Activated naive CD4-positive, alpha-beta T cell (primary cell): Measurements from ENCODE around the gene DGCR8.

Experiments
- DNase-seq, 4 experiments: peaks; one replicate each; lab custom pipeline; 2025; lab: John Stamatoyannopoulos, UW

Gene DGCR8

DNA sequence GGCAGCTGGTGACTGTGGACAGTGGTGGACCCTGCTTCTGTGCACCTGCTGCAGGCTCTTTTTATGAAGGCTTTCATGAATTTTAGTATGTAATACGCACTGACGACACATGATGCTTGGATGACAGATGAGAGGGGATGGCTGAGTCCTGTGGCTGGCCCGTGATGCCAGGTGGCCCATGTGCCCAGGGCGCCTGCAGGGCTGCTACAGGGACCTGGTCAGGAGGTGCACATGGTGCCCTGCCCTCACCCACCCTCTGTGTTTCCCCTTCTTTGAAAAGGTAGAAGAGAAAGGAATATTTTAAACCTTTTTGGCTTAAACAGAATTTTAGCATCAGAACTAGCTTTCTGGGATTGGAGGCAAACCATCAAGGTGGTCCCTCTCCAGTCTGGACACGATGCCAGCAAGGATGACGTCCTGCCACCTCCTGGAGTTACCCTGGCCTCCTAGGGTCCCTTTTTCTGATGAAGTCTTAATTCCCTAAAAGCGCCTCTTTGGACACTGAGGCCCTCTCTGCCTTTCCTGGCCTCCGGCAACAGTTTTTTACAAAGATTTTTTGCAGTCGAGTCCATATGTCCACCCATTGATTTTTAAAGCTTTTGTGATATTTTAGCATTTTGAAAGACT, 30.4 kb downstream of the DGCR8 start:
- no peak for DNase-seq

DNA sequence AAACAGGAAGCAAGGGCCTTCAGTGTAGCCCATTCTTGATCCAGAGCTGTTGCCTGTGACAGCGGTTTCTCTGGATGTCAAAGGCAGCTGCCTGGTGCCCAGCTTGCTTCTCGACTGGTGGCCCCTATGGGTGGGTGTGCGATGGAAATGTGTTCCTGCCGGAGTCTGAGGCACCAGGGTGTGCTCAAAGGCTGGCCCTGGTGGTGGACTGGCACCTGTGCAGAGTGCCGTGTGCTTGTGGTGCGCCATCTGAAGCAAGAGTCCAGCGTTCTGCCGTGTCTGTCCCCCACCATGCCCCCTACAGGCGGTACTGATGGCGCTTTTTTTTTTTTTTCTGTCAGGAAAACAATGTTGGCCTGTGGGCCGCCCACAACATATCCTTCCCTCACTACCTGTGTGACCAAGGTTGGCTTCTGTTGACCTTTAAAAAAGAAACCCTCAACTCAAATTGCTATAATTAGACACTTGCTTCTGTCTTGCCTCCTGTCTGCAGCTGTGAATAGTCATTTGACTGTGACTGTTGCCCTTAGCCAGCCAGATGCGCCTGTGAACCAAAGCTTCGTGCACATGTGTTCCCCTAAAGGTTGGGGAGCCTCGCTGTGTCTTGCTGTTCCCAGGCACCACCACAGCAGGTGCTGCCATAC, 31.1 kb downstream of the DGCR8 start:
- no peak for DNase-seq

DNA sequence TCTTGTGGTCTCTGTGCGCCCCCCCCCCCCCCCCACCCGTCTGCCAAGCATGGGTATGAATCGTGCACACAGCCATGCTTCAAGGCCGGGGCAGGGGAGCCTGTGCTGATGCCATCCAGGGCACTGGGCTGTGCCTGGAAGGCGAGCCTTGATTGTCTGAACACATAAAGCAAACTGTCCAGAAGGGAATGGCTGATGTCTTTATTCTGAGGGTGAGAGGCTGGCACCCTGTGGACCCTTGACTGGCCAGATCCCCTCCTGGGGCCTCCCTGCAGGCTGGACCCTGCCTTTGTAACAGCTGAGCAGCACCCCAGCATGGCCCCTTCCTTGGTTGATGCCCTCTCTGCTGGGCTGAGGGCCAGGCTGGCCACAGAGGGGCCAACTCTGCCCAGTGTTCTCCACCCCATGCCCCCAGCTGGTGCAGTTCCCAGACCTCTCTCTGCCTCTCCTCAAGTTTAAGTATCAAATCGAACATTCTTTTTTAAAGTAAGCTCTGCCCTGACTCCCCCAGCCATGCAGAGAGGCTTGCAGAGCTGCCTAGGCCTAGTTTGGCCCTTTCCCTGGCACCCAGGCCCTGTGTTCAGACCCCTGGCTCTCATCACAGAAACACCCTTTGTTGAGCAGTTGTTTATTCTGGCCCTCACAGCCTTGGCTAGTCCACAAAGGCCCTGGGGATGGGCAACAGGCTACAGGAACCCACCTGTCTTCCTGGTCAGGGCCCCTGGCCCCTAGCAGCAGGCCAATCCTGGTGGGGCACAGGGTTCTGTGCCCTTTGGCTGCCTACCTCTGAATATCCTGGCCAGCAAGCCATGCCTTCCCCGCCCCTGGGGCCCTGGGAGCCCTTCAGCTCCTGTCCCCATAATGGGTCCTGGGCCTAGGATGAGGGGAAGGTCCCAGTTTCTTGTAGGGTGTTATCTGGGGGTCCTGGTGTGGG, 31.9 kb downstream of the DGCR8 start:
- DNase-seq, result no peak

DNA sequence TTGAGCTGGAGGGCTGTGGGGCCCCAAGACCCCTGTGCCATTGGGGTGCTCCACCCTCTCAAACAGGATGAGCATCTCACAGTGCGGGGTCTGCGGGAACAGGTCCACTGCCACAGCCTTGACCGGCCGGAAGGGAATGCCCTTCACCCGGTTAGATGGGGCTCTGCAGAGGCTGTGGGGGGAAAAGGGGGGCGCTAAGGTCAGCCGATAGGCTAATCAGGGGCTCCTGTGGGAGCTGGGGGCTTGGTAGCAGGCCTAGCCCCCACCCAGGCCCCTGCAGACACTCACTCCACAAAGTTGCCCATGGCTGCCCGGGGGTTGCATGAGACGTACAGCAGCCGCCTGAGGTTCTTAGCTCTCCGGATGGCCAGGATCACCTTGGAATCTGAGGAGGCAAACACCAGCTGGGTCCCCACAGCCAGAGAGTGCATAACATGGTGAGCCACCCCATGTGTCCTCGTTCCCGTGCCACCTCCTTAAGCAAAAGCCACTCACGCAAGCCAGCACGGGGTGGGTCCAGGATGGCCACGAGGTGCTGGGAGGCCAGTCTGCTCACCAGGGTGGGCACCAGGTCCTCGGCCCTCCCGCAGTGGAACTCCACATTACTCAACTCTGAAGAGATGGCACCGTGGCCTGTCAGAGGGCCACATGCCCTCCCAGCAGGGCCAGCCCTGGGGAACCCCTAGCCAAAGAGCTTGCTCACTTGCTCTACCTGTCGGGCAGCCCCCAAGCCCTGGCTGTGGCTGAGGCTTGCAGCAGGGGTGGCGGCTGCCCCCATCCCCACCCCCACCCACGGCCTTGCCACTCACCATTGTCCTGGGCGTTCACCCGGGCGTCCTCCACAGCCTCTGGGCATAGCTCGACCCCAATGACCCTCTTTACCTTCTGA, 32.8 kb downstream of the DGCR8 start:
- no peak for DNase-seq

DNA sequence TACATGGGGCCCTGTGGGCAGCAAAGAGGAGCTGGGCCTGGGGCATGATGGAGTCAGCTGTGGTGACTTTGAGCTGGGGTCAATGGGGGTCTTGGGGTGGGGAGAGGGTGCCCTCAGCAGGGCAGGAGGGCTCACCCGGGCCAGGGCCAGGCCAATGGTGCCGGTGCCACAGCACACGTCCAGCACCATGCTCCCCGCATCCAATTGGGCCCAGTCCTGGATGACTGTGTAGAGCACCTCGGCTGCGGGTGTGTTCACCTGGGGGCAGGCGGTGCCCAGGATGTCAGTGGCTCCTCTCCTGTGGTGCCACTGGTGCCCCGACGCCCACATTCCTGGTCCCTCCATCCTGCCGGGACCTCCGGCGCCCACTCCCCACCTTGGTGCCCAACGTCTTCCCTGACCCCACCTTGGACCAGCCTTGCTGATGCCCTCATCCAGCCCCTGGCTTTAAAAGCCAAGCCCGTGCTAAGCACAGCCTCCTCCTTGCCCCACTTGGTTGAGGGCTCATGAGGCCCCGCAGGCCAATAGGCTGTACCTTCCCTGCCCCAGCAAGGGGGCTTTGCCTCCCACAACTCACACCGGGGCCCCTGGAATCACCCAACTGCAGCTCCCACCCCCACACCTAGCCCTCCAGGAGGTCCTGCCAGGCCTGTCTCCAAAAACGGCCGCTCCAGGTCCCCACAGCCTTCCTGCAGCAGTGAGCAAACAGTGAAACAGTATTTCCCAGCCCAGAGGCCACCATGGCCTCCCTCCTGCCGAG, 33.7 kb downstream of the DGCR8 start:
- no peak for DNase-seq

DNA sequence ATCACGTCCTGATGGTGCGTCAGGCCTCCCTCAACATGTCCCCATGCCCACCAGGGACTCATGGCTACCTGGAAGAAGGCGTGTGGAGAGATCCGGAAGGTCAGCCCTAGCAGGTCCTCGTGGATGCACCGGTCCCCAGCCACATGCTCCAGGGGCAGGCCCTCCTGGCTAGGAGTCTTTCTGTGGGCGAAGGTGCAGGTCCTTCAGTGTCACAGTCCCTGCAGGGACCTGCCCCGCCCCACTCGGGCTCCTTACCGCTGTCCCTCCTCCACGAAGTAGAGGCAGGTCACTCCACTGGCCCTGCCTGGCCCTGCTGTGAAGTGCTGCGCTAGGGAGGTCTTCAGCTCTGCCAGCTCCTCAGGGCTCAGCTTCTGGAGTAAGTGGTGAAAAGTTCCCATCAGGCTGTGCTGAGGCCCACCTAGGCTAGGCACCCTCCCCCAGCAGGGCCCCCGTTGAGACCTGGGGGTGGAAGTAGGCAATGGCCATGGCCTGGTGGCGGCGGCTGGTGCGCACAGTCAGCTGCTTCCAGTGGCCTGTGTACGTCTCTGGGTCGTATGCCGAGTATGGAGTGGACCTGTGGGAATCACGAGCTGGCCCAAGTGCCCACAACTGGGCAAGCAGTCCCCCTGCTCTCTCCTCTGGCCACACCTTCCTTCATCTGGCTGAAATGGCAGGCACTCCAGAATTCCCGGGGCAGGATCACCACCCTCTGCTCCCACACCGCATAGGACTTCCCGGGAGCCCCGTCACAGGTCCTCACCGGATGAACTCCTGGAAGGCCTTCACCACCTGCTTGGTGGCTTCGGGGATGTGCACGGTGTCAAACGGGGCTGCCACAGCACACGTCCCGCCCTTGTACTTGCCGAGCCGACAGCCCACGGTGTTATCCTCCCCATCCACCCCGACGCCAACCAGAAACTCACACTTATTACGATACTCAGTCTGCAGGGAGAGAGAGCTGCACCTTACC, 34.8 kb downstream of the DGCR8 start:
- DNase-seq, result no peak

DNA sequence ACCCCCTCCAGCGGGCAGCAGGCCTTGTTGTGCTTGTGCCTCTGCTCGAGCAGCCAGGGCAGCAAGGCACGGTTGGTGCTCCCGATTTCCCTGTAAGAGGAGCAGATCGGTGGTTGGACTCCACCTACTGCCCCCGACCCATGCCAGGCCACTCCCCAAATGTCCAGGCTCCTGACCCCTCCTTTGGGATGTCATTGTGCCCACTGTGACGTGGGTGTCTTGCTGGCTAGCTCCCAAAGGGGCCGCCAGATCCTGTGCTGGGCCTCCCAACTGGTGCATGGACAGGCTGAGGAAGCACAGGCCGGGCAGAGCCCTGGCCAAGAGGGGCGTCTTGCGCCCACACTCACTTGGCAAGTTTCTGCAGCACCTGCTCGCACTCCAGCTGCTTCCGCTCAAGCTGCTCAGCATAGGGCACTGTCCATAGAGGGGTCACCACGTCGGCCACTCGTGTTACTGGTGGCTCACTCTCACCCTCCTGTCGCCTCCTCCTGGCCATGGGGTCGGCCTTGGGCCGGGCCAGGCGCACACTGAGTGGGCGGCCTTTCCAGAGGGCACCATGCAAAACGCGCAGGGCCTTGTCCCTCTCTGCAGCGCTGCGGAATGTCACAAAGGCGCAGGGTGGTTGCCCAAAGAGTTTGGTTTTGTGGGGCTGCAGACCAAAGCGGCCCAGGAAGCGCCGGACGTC, 35.8 kb downstream of the DGCR8 start, which contains the start of gene RANBP1:
Gene RANBP1, plus strand, starts transcription at position 414 of the 685 bp plus-strand sequence. Its CDS starts 81 bp downstream, at position 495.
- DNase-seq, result no peak

DNA sequence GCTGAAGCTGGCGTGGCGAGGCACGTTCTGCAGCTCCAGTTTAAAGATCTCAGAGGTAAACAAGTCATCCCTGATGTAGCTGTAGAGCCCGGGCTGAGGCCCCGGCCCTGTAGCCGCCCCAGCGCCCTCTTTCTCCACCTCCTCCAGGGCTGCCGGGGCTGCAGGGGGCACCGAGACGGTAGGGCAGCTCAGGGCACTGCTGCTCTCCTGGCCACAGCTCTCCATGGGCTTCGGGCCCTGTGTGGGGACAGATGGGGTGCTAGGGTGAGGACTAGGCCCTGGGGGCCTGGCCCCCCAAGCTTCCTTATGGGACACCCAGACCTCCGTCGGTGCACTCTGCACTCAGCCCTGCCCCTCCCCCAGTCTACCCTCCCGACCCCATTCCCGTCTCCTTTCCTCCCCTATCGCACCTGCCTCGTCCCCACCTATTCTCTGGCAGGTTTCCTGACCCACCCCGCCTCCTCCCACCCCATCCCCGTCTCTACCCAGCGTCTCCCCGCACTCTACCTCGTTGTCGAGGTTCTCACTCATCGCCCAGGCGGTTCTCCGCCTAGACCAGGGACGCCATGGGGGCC, 36.4 kb downstream of the DGCR8 start:
- DNase-seq, result no peak

DNA sequence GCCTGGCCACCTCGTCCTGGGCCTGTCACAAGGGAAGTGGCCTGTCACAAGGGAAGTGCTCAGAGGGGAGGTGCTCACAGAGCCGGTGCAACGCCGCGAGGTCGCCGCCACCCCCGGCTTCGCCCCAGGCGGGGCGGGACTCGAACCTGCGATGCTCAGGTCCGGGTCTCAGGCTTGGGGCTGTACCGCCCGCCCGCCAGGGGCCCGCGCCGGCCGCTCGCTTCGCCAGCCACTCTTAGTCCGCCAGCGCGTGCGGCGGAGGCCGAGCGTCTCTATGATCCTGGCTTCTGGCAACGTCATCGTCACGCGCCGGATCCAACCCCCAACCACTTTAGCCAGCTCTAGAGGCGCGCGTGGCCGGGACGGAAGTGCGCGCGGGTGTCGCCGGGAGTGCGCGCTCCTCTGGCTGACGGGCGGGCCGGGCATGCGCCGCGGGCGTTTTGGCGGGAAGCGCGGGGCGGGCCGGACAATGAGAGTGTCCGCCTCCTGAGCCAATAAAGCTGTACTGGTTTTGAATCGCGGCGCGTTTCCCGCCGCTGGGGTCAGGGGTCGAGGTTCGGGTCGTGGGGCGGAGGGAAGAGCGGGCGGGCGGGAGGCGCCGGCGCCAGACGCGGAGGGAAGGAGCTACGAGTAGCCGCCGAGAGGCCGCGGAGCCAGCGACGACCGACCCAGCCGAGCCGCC, 37.1 kb downstream of the DGCR8 start, which contains the start of gene TRMT2A:
Gene TRMT2A, minus strand, starts transcription at position 276 of the 682 bp plus-strand sequence. CDS start 320 bp downstream, outside the sequence.
- peak; percentile 91 to 97 (median 94) for DNase-seq

DNA sequence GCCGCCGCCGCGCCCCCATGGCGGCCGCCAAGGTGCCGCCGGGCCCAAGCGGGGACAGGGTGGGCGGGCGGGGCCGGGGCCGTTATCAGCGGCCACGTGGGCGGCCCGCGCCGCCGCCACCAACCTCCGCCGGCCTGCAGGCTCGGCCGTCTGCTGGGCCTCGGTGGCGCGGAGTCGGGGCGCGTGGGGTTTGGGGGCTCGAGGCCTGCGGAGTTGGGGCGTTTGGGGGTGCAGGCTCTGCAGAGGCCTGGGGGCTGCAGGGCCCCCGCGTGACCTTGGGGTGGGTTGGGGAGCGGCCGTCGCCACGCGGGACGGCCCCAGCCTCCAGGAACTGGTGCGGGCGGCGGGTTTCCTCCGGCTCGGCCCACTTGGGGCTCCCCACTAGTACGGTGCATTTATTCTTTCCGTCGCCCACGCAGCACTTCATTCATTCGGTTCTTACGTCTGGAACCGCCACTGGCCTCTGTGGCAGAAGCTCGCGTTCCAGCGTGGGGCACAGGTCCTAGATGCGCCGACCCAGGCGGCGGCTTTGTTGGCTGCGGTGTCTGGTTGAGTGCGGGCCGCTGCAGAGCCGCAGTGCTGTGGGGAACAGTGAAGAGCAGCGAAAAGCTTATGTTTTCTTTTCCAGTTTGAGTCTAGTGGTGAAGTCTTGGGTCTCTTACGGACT, 37.7 kb downstream of the DGCR8 start:
- peak; percentile 16 to 54 (median 40) for DNase-seq

DNA sequence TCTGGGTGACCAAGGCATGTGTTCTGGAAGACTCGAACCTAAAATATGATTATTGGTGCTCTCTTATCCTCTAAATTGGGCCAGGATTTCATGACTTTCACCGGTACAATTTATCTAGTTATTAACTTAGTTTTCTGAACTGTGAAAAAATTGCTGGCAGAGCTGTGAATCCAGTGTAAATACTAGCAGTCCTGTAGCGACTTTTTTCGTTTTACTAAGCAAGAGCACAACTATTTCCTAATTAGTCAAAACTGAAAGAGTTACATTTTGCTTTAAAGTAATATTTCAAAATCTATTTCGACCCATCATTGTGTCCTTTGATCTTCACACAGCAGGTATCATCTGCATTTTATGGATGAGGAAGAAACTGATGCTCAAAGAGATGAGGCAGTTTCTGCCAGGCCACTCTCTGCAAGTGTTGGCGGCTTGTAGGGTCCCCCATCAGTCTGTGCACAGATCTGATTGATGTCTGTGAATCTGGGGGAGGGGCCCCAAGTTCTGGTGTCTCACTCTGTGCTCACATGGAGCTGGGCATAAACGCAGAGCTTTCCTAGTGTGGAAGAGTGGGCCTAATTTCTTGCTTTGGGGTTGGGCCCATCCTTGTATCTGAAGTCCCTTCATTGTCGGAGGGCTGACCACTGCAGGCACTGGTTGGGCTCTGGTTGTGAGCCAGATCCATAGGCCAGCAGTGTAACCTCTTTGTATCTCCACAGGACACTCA, 38.4 kb downstream of the DGCR8 start:
- no peak for DNase-seq

DNA sequence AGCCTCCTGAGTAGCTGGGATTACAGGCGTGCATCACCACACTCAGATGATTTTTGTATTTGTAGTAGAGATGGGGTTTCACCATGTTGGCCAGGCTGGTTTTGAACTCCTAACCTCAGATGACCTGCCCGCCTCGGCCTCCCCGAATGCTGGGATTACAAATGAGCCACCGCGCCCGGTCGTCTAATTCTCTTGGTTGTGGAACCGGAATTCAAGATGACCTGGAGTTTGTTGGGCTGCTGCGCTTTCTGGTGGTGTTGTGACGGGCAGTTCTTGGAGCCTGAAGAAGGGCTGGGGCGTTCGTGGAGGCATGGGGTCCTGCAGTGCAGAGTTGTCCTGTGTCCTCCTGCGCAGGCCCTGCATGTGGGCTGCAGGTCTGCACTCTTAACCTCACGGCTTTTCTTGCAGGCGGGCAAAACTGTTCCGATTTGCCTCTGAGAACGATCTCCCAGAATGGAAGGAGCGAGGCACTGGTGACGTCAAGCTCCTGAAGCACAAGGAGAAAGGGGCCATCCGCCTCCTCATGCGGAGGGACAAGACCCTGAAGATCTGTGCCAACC, 41.9 kb downstream of the DGCR8 start:
- DNase-seq, result no peak

DNA sequence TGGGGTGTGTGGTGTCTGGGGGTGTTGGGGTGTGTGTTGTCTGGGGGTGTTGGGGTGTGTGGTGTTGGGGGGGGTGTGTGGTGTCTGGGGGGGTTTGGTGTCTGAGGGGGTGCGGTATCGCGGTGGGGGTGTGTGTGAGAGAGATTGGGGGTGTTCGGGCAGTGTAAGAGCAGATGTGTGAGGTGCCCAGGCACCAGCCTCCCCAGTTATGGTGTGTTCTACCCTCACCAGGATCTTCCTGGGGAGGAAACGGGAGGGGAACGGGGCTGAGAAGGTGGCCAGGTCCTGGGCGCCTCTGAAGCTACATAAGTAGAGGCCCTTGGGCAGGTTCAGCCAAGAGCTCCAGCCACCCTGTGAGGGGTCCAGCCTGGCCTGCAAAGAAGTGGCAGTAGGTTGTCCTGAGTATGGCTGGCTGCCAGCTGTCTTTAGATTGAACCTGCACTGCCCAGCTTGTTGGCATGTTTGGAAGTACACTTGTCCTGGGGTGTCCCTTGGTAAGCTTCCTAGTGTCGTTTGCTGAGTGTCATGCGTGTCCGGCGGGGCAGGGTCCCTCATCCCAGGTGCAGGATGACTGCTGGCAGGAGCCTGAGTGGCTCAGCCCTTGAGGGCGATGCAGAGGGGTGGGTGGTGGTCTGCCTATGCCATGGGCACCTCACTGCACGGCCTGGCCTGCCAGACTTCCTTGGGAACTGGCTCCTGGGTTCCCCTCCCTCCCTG, 43.5 kb downstream of the DGCR8 start:
- DNase-seq, result no peak

DNA sequence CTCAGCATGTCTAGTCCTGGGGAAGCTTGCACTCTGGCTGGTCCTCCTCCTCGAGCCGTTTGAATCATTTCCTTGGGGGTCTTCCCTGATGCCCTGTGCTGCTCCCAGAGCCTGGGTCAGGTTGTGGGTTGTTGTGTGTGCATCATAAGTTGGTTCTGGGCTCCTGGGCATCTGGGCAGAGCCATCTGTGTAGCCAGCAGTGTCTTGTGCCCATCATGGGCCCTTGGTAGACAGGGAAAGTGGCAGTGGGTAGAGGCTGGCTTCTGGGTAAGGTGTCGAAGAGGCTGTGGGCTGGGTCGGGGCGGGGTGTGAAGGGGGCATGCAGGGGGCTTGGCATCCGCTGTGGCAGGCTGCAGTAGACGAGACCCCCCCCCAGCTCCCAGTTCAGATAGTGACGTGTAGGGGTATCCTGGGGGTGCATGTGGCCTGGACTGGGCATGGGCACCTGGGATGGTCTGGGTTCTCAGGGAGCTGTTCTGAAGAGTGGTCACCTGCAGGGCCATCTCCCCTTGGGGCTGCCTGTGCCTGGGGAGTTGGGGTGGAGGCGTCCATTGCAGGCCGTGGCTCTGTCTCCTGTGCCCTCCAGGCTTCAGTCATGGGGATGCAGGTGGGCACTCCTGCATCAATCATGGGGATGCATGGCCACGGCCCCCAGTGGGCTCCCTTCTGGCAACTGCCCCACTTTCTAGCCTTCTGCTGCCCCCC, 44.2 kb downstream of the DGCR8 start:
- DNase-seq, result no peak
